T-helper 22 cell (primary cell): ENCODE data around the gene YBEY.

Experiments
- DNase-seq: peaks from one replicate; pipeline ENCODE4 v3.0.0-alpha.2; 2020; ENCODE audit warnings: low read depth

YBEY gene

DNA sequence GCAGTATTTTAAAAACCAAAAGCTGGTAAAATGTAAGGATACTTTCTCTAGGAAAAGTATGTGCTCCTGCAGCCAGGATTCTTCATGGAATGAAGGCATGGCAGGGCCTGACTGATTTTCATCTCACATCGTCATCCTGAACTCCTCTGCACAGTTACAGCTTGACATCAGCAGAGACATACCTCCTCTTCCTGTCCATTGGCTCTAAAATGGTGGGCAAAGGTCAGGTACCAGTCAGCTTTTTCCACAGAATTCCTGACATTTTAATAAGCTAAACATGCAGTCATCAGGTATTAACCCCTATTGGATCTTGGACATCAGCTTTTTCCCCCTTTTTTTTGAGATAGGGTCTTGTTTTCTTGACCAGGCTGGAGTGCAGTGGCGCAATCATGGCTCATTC is 43.7 kb downstream of the YBEY start:
- no peak for DNase-seq

- no peak for DNase-seq
Measured at GRCh38 chr21:46334351-46335140, 48.4 kb downstream of the YBEY start.

- DNase-seq = no peak
Measured at GRCh38 chr21:46336603-46337002, 50.5 kb downstream of the YBEY start.

GRCh38 chr21:46340998-46341397 is 54.9 kb downstream of the YBEY start:
- no peak for DNase-seq

DNA sequence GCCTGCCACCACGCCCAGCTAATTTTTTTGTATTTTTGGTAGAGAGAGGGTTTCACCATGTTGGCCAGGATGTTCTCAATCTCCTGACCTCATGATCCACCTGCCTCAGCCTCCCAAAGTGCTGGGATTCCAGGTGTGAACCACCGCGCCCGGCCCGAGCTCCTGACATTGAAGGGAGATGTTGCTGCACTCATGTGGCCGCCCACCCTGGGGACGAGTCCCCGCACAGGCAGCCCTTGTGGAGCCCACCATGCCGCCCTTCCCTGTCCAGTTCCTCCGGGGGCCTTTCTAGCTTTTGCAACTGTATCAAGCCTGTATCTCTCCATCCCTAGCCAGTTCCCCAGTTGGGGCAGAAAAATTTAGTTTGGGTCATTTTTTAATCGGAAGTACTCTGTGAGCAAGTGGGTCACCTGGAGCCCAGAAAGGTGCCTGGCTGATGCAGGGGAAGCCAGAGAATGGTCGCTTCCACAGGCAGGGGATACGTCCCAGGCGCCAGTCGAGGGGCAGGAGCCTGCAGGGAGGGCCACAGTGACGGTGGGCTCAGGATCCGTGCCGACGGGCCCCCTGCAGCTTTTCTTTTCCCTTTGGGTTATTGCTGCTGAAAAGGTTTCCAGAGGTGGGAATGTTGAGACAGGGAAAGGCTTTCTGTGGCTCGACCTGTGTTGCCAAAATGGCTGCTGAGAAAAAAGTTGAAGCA is 58.2 kb downstream of the YBEY start:
- DNase-seq = no peak

DNA sequence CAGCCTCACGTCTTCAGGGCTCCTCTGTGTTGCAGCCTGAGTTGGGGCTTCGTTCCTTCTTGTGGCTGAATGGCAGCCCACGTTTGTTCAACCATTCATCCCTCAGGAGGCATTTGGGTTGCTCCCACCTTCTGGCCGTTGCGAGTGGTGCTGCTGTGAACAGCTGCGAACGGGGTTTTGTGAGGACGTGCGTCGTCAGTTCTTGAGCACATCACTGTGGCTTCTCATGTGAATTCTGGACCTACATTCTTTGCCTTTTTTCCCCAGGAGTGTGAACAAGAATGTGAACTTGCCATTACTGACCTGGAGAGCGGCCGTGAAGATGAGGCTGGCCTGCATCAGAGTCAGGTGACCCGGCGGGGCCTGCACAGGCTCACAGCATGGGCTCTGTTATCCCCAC is 59.7 kb downstream of the YBEY start:
- no peak for DNase-seq

GRCh38 chr21:46346296-46347202 is 60.4 kb downstream of the YBEY start:
- no peak for DNase-seq

DNA sequence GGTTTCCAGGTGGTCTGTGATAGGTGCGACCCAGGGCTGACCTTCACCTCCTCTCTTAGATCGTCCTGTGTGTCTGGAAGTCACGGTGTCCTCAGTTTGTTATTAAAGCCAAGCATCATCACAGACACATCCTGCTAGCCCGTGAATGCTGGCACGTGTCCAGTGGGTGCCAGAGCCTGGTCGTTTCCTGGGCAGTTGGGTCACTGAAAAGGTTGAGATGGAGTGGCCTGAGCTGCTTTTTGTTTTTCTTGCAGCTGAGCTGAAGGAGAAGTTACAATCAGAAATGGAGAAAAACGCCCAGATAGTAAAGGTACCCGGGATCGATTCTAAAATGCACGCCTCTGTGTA is 61.0 kb downstream of the YBEY start:
- DNase-seq = no peak
